Skeletal muscle satellite cell (primary cell): ENCODE results near the gene GDF11.

Source experiments
- H3K27me3 ChIP-seq: 2 replicates; pipeline ENCODE4 v1.7.0; 2013; ENCODE audit warnings: low read length; ENCODE audit not compliant: control insufficient read depth, insufficient read depth
- H3K36me3 ChIP-seq: 2 replicates; pipeline ENCODE4 v1.7.0; 2013; ENCODE audit warnings: mild to moderate bottlenecking, control low read depth, low read length; ENCODE audit not compliant: insufficient read depth
- H3K4me1 ChIP-seq: 2 replicates; pipeline ENCODE4 v1.7.0; 2013; ENCODE audit warnings: low read length; ENCODE audit not compliant: control insufficient read depth, insufficient read depth
- H3K4me2 ChIP-seq: 2 replicates; pipeline ENCODE4 v1.7.0; 2013; ENCODE audit warnings: mild to moderate bottlenecking, low read length
- H3K4me3 ChIP-seq: 2 replicates; pipeline ENCODE4 v1.7.0; 2013; ENCODE audit warnings: low read length
- H3K9ac ChIP-seq: 2 replicates; pipeline ENCODE4 v1.7.0; 2013; ENCODE audit warnings: mild to moderate bottlenecking, low read depth, low read length, moderate library complexity
- H3K9me3 ChIP-seq: replicated peaks from 2 replicates; pipeline ENCODE4 v1.7.0; 2013; ENCODE audit warnings: mild to moderate bottlenecking, control low read depth, low read length

GDF11 gene

DNA sequence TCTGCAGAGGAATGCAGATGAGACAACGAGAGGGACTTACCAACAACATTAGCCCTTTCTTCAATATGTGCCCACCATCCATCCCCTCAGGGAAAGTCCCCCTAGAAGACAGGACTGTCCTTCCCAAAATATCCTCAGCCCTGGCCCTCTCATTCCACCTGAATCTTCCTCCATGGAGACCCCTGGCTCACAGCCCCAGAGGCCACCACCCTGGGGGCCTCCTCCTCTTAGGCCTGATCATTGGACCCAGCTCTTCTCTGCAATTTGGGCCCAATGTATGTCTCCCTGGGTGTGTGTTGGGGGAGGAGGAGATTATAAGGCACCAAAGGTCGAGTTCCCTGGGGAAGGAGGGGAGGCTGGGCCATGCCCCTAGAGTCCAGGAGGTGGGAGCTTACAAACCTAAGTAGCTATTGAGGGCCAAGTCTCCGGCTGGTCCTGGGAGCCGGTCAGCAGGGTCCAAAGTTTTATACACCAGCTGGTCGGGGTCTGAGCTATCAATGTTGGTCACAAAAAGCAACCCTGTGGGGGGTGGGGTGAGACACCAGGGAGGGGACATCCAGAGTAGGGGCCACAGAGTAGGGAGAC lies 43.4 kb upstream of the GDF11 start:
- Histone ChIP-seq H3K4me2 (no peak overlapping the region), H3K9ac (no peak overlapping the region), H3K4me1 (peaks cover 31% of the 10 kb centered on the region), H3K9me3 (no peaks in the 10 kb centered on the region), H3K27me3 (no peaks in the 10 kb centered on the region), H3K36me3 (peaks cover 11% of the 10 kb centered on the region), H3K4me3 (no peak overlapping the region)

DNA sequence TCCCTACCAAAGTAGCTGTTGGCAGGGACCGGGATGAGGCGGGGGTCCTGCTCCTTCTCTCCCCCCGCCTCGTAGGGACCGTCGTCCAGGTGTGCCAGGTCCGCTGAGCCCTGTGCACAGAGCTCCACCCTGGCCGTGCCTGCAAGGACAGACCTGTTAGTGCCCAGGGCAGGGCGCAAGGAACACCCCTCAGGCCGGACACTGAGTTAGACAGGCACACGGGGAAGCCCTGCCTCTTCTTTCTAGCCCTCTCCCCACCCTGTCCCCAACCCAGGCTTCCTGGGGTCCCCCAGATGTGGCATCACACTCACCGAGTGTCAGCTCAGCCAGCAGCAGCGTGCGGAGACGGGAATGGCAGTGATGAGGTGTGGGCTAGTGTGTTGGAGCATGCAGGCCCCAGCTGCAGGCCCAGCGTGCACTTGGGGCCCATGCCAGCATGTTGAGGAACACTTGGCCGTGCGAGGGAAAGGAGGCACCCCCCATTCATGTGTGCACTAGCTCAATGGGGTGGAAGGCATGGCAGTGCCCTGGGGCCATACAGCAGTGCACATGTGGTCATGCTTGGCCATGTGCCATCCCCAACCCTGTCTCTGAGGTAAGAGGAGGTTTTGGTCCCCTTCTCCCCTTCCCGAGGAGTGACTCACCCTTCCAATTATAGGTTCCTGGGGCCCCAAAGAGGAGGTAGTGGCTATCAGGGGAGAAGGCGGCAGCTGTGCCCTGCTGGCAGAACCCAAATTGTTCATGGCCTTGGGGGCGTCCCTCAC lies 42.5 kb upstream of the GDF11 start:
- Histone ChIP-seq H3K4me3 (no peak overlapping the region), H3K4me1 (peaks cover 40% of the 10 kb centered on the region), H3K36me3 (peaks cover 11% of the 10 kb centered on the region), H3K9ac (no peak overlapping the region), H3K4me2 (no peak overlapping the region), H3K9me3 (no peaks in the 10 kb centered on the region), H3K27me3 (no peaks in the 10 kb centered on the region)

DNA sequence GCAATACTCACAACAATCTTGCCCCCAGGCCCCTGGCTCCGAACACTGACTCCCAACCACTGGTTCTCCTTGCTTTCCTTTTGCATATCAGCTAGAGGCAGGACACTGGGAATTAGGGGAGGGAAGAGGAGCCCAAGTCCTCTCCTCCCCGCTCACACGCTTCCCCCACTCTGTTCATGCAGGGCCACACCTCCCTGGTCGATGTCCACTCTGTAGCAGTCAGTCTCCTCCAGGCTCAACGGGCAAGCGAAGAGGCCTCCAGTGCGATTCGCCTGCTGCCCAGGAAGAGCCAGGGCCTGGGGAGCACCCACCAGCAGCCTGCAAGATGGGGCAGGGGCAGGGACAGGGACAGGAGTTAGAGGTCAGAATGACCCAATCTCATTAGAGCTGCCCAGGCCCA lies 40.1 kb upstream of the GDF11 start:
- Histone ChIP-seq H3K4me3 (no peak overlapping the region), H3K9me3 (no peaks in the 10 kb centered on the region), H3K4me1 (peaks cover 52% of the 10 kb centered on the region), H3K36me3 (no peaks in the 10 kb centered on the region), H3K4me2 (no peak overlapping the region), H3K9ac (no peak overlapping the region), H3K27me3 (no peaks in the 10 kb centered on the region)

DNA sequence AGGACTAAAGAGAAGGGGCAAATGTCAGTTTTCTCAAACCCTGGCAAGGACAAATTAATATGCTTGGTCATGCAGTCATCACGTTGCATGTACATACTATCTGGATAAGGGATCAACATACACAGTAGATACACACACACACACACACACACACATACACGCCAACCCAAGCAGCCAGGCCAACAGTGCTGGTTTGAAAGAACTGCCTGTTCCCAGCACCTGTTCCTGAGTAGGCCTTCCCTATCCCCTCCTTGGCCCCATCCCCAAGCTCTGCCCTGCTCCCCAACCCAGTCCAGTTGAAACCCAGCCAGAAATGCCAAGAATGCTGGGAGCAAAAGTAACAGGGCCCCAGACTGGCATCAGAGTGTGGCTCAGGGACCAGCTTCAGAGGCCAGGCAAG lies 39.6 kb upstream of the GDF11 start:
- Histone ChIP-seq H3K36me3 (no peaks in the 10 kb centered on the region), H3K27me3 (no peaks in the 10 kb centered on the region), H3K9ac (peak overlapping the region; percentile 24), H3K4me2 (peak overlapping the region; percentile 92), H3K4me3 (peak overlapping the region; percentile 84), H3K9me3 (no peaks in the 10 kb centered on the region), H3K4me1 (peaks cover 53% of the 10 kb centered on the region)

DNA sequence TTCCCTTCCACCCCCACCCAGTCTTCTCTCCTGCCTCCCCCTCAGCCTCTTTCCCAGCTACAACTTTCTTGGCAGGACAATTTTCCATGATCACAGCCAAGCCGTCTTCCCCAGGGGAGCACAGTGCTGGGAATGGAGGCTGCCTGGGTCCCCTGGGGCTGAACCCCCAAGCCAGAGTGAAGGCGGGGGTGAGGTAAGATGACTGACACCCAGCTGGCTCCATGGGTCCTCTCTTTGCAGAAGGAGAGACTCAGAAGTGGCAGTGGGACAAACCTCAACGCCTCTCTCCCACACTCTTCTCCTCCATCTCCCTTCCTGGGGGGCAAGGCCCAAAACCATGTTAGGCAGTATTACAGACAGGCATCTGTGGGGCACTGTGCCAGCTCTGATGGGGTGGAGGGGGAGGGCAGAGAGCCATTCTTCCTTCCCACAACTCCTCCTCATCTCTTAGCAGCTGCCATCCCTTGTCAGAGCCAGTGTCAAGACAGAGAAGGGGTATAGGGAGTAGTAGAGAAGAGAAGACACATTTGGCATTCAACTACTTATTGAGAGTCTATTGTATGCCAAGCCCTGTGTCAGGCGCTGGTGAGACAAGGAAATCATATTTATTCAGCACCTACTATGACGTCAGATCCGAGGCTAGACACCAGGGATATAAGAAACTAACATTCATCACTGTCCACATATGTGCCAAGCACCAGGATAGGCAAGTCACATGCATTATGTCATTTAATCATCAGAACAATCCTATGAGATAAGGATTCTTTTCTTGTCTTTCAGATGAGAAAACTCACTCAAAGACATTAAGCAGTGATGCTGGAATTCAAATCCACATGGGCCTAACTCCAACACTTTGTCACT lies 38.8 kb upstream of the GDF11 start:
- Histone ChIP-seq H3K27me3 (no peaks in the 10 kb centered on the region), H3K4me2 (peak overlapping the region; percentile 92), H3K36me3 (no peaks in the 10 kb centered on the region), H3K9ac (peak overlapping the region; percentile 24), H3K9me3 (no peaks in the 10 kb centered on the region), H3K4me3 (peak overlapping the region; percentile 84), H3K4me1 (peaks cover 61% of the 10 kb centered on the region)

DNA sequence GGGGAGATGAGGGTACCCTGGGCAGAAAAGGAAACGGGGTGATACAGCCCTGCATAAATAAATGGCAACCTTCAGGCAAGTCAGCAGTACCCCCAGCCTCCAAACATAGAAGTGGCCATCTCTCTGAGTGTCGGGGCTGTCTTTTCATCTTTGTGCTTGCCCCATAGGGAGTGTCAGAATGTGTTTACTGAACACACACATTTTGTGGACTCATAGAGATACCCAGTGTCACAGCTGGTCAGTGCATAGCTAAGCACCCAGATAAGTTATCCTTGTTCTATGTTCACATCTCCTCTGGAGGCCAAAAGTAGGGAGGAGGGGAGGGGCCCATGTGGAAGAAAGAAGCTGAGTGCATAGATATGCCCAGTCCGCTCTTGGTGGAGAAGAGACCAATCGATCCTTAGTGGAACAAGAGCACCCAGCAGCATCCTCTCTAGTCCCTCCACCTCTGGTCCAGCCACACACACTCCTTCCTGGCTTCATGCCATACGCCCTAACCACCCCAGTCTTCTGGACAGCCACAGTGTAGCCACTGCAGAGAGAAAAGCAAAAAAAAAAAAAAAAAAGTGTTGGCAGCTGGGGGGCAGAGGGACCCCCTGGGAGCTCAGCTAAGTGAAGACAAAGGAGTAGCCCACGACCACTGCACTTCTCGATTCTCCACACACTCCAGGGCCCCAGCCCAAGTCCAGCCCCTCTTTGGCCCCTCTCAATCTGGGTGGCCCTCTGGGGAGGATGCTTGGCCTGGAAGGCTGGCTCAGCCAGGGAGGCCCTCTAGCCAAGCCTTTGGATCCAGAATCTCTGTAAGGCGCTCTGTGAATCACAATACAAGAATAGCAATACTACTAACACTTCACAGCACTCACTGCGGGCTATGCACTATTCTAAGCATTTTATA lies 37.9 kb upstream of the GDF11 start:
- H3K9me3 ChIP-seq = no peaks in the 10 kb centered on the region
- peak overlapping the region; percentile 84 for H3K4me3 ChIP-seq
- H3K4me2 ChIP-seq = peak overlapping the region; percentile 92
- H3K4me1 ChIP-seq = peaks cover 61% of the 10 kb centered on the region
- H3K27me3 ChIP-seq = no peaks in the 10 kb centered on the region
- H3K36me3 ChIP-seq = no peaks in the 10 kb centered on the region
- peak overlapping the region; percentile 11 for H3K9ac ChIP-seq

DNA sequence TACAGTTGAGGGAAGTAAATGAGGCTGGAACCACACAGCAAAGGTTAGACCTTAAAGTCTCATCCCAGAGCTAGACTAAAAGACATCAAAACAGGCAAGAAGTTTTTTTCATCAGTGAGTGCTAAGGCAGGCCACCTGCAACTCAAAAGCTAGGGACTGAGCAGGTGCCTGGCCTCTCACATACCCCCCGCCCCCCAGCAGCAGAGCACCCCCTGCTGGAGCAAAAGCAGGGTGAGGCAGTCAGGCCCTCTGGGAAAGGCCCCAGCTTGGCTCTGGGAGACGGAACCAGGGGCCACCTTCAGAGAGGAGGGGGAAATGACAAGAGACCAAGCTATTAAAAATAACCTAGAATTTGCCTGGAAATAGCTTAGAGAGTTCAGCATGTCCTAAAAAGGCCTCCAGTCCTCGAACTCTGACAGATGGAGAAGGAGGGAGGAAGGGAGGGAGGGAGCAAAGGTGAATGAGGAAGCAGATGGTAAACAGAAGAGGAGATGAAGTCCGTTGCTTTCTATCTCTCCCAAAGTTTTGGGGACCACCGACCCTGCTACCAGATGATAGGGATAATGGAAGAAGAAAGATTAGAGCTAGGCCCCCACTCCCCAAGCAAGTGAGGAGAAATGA lies 37.0 kb upstream of the GDF11 start:
- H3K4me3 ChIP-seq = peak overlapping the region; percentile 84
- H3K9ac ChIP-seq = peak overlapping the region; percentile 52
- no peaks in the 10 kb centered on the region for H3K9me3 ChIP-seq
- no peaks in the 10 kb centered on the region for H3K27me3 ChIP-seq
- H3K4me2 ChIP-seq = peak overlapping the region; percentile 92
- H3K36me3 ChIP-seq = no peaks in the 10 kb centered on the region
- peaks cover 53% of the 10 kb centered on the region for H3K4me1 ChIP-seq

DNA sequence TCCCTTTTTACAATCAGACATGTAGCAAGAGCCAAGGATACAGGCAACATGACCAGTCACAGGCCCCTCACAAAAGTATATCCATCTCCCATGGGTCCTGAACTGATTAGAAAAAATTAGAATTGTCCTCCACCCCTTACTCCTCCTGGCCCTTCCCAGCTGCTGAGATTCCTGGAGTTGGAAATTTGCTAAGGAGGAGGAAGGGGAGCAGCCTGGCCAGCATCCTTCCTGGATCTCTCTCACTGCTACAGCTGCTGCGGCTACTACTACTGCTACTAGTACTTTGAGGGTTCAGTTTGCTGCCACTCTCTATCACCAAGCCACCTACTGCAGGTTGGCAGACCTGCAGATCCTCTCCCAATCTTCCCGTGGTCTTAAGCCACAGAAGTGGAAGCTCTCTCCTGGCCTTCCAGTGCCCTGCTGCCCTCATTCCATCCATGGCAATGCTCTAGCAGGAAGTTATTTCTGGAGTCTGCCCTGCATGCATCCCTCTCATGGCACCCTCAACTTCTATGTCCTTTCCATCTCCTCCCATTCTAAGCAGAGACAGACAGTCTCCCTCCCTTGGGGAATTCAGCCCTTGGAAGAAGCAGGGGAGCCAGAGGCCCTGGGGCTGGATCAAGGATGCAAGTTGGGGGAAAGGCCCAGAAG lies 36.2 kb upstream of the GDF11 start:
- Histone ChIP-seq H3K9me3 (no peaks in the 10 kb centered on the region), H3K4me2 (peak overlapping the region; percentile 92), H3K36me3 (no peaks in the 10 kb centered on the region), H3K27me3 (no peaks in the 10 kb centered on the region), H3K4me1 (peaks cover 49% of the 10 kb centered on the region), H3K9ac (peak overlapping the region; percentile 52), H3K4me3 (peak overlapping the region; percentile 84)

DNA sequence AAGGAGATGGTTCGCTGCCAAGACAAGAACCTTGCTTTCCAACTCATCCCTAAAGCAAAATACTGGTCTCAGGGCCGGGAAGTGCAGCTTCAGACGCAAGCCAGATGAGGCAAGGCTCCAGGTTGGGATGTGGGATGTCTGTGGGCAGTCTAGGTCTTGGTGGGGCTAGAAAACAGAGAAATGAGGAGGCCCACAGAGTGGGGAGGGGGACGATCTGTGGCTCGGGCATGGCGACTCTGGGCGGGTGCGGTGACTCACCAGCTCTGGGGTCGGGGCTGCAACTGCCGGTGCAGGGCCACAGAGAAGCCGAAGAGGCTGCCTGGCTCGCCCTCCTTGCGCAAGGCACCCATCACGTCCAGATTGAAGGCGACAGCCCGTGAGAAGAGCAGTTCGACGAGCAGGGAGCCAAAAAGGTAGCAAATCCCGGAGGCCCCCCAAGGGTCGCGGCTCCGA lies 35.7 kb upstream of the GDF11 start:
- H3K4me1 ChIP-seq = peaks cover 55% of the 10 kb centered on the region
- H3K27me3 ChIP-seq = no peaks in the 10 kb centered on the region
- H3K9ac ChIP-seq = peak overlapping the region; percentile 52
- peak overlapping the region; percentile 92 for H3K4me2 ChIP-seq
- H3K9me3 ChIP-seq = no peaks in the 10 kb centered on the region
- no peaks in the 10 kb centered on the region for H3K36me3 ChIP-seq
- H3K4me3 ChIP-seq = peak overlapping the region; percentile 84
